ENCODE measurements around the gene CARNS1. TPM values are rescaled to one million over a fixed set of nuclear protein-coding genes. Genes with fewer than 3 reads are reported as not detected.

Gene CARNS1
- total RNA-seq, 1 donor from 2014 or later, result 1.7 TPM

- Histone ChIP-seq H3K4me1 (peaks cover 4% of the 10 kb centered on the region), H3K4me3 (no peak overlapping the region), H3K36me3 (no peaks in the 10 kb centered on the region), H3K27ac (no peak overlapping the region), H3K27me3 (no peaks in the 10 kb centered on the region), H3K9me3 (no peaks in the 10 kb centered on the region)
- no peak for DNase-seq (ENCODE audit: extremely low spot score in 2 of 2)
- intact Hi-C loops (cut with DNase I), result loop anchor here (10.0 kb wide), 2 partner anchors 57 to 207 kb away; partner anchors contain the start of gene TMEM134
- no peak for TF ChIP-seq CTCF (IDR thresholded peaks at IDR 0.05)
- TF ChIP-seq POLR2AphosphoS5 (IDR thresholded peaks at IDR 0.05; ENCODE audit: insufficient read depth in 1 of 2, low read depth in 1 of 2), result no peak
- no peak for TF ChIP-seq POLR2A (IDR thresholded peaks at IDR 0.05)
These were observed 7.8 kb upstream of the CARNS1 start for GRCh38 chr11:67407688-67408163.

GRCh38 chr11:67408437-67409200 lies 6.9 kb upstream of the CARNS1 start:
- DNase-seq (ENCODE audit: extremely low spot score in 2 of 2), result no peak
- no peaks in the 10 kb centered on the region for H3K36me3 ChIP-seq
- intact Hi-C loops (cut with DNase I), result loop anchor here (10.0 kb wide), 2 partner anchors 56 to 206 kb away; partner anchors contain the start of gene TMEM134
- H3K4me1 ChIP-seq, result no peaks in the 10 kb centered on the region
- no peak overlapping the region for H3K4me3 ChIP-seq
- H3K27ac ChIP-seq, result no peak overlapping the region
- H3K27me3 ChIP-seq, result no peaks in the 10 kb centered on the region
- TF ChIP-seq CTCF (IDR thresholded peaks at IDR 0.05) (no peak), POLR2AphosphoS5 (IDR thresholded peaks at IDR 0.05; ENCODE audit: insufficient read depth in 1 of 2, low read depth in 1 of 2) (no peak), POLR2A (IDR thresholded peaks at IDR 0.05) (no peak)
- no peaks in the 10 kb centered on the region for H3K9me3 ChIP-seq

GRCh38 chr11:67409261-67409666 lies 6.2 kb upstream of the CARNS1 start:
- Histone ChIP-seq H3K4me3 (no peak overlapping the region), H3K36me3 (no peaks in the 10 kb centered on the region), H3K4me1 (no peaks in the 10 kb centered on the region), H3K27me3 (no peaks in the 10 kb centered on the region), H3K9me3 (no peaks in the 10 kb centered on the region), H3K27ac (no peak overlapping the region)
- TF ChIP-seq POLR2AphosphoS5 (IDR thresholded peaks at IDR 0.05; ENCODE audit: insufficient read depth in 1 of 2, low read depth in 1 of 2) (peak in 1 of 2 donors; percentile 27), CTCF (IDR thresholded peaks at IDR 0.05) (no peak), POLR2A (IDR thresholded peaks at IDR 0.05) (no peak)
- DNase-seq (ENCODE audit: extremely low spot score in 2 of 2), result no peak
- intact Hi-C loops (cut with DNase I), result loop anchor here (10.0 kb wide), 2 partner anchors 56 to 206 kb away; partner anchors contain the start of gene TMEM134

GRCh38 chr11:67409781-67410368 lies 5.6 kb upstream of the CARNS1 start:
- TF ChIP-seq CTCF (IDR thresholded peaks at IDR 0.05), result no peak
- no peak for TF ChIP-seq POLR2A (IDR thresholded peaks at IDR 0.05)
- TF ChIP-seq POLR2AphosphoS5 (IDR thresholded peaks at IDR 0.05; ENCODE audit: insufficient read depth in 1 of 2, low read depth in 1 of 2), result no peak
- intact Hi-C loops (cut with DNase I), result loop anchor here (10.0 kb wide), 2 partner anchors 55 to 205 kb away; partner anchors contain the start of gene TMEM134
- no peaks in the 10 kb centered on the region for H3K9me3 ChIP-seq
- no peaks in the 10 kb centered on the region for H3K36me3 ChIP-seq
- no peak overlapping the region for H3K4me3 ChIP-seq
- peaks cover 1% of the 10 kb centered on the region for H3K27me3 ChIP-seq
- H3K4me1 ChIP-seq, result peaks cover 3% of the 10 kb centered on the region
- DNase-seq (ENCODE audit: extremely low spot score in 2 of 2), result no peak
- no peak overlapping the region for H3K27ac ChIP-seq
